Measurements from ENCODE around the gene KXD1.

KXD1 gene

DNA sequence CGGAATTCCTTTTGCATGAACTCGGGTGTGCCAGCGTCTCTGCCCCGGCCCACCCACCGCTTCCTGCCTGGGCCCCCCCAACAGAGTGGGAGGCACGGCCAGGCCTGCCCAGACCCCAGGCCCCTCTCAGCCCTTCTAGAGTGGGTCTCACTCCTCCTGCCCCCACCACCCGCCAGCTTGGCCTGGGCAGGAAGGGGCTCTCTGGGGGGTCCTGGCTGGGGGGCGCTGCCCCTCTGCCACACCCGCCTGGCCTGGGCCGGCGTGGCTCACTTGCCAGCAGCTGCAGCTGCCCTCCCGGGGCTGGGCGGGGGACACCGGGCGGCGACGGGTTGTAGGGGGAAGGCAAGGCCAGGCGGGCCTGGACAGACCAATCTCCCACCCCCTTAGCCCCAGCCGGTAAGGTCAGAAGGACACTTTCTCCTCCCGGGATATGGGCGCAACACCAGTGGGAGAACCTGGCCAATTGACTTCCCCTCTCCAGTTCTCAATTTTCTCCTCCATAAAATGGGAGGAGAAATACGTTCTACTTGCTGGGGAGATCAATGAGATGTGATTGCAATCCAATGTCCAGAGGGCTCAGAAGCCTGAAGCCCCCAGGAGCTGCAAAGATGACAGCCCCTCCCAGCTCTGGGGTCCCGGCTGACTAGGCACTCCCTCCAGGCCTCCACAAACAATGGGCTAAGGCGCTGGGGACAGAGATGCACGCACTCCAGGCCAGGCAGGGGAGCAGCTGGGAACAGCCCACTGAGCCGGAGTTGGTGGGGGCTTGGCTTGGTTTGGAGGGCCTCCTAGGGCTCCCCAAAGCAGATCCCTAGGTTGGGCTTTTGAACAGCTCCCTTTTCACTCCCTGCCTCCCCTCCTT lies 46.5 kb downstream of the KXD1 start:
- no peak for DNase-seq

DNA sequence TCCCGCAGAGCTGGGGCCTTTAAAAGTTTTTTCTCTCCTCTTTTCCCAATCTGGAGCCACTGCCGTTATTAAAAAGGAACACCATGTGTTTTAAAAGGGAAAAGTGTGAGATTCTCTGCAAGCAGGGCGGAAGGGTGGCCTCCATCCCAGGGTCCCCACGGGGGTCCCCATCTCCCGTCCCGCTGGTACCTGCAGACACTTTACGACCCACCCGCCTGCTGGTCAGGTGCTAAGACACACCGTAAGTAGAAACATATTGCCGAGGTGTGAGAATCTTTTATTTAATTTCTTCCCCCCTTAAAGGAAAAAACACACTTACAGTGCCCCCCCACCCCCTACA lies 47.1 kb downstream of the KXD1 start:
- DNase-seq = no peak

DNA sequence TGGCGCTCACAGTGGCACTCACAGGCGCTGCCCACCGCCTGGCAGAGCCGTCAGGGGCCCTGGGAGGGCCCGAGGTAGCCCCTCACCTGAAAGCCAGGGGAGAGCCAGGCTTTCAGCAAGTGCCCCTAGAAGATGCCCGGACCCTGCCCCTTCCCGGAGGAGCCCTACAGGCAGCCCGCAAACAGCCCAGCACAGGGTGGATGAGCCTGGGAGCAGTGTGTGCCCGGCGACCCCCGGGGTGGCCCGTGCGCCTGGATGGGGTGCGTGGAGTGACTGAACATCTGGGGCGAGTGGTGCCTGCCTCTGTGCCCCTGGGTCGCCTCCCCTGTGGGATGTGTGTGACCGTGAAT lies 47.5 kb downstream of the KXD1 start:
- DNase-seq = no peak

DNA sequence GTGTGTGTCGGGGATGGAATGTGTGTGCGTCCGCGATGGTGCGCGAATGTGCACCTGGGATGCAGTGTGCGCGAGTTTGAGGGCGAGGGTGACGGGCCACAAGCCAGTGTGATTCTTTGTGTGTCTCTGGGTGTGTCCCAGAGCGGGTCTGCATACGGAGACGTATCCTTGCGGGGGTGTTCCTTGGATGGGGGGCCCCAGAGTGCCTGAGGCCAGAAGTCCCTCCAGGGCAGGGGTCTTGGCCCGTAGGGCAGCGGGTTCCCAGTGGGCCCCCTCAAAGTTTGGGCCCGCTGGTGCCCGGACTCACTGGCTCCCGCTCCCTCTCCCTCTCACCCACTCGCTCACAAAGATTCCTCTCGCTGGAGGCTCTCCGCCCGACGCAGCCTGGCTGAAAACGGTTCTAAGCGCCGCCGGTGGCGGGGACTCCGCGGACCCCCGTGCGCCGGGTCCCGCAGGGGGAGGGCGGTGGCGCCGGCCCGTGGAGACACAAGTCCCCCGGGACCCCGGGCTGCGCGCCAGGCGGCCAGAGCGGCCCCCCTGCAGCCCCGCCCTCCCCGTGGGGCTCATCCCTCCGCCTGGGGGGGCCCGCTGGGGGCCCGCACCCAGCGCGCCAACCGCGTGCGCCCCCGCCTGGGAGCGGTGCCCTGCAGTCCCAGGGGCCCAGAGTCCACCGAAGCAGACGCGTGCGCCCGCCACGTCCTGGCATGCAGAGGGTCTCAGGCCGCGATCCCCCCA lies 48.0 kb downstream of the KXD1 start:
- no peak for DNase-seq

DNA sequence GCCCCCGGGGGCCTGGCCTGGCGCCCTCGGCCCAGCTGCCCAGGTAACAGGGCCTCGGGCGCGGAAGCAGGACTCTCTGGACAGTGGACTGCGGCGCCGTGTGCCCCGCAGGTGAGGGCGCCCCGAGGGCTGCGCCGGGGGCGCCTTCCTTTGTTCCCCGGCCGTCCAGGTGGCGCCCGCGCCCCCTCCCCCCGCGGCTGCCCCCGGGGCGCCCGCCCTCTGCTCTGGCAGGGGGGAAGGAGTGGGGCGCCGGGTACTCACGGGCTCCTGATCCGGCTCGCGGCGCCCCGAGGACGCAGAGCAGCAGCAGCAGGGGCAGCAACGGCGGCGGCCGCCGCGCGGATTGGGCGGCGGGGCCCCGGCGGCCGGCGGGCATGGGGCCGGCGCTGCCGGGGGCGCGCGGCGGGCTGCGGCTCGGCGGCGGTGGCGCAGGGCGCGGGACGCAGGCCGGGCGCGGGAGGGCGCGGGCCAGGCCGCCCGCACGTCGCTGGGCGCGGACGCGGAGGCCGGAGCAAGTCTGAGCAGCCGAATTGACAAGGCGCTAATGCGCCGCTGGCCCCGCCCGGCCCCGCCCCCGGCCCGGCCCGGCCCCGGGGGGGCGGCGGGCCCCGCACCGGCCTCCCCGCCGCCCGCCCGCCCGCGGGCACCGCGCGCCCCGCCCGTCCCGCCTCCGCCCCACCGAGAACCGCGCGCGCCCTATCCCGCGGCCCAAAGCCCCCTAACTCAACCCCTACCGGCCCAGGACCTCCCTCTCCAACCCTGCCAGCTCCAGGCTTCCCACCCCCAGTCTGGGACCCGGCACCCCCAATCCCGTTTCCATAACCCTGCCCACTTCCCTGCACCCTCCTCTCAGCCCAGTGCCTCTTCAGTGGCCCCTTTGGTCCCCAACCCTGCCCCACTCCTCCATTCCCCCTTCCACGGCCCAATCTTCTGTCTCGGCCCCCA lies 48.9 kb downstream of the KXD1 start, which contains the start of gene CRLF1:
TSS of gene CRLF1 (minus strand) at position 519 of the 945 bp plus-strand sequence. CDS start at position 376, 143 bp downstream.
- DNase-seq = no peak

DNA sequence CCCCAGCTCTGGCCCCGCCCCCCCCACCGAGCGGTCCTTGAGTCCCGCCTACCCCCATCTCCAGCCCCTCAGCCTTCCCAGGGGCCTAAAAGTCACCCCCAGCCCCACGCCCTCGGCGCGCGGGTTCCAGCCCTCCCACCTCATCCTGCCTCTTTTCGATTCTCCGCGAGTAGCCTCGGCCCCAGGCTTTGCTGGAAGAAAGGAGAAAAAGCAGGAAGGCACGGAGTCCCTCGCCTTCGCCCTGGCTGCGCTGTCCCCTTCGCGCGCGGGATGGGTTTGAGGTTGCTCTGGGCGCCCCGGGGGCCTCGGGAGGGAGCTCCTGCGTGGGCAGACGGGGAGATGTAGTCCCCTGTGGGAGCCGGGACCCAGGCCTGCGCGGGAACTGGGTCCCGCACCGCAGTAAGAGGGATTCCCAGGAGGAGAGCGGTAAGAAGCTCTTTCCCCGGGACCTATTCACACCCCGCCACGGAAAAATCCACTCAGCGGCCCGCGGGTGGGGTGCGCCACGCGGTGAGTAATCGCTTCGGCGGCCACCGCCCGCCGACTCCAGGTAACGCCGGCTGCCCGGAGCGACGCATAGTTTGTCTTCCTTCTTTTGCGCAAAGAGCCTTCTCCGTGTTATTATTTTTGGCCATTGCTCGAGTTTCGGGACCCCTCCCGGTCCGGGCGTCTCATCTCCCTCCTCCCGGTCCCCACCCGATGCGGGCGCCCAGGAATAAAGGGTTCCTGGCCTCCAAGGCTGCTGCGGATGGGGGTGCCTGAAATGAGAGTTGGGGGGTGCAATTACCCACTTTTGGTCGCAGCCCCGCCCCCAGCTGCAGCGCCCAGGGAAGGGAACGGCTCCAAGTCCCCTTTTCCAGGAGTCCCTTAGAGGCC lies 49.8 kb downstream of the KXD1 start:
- no peak for DNase-seq

DNA sequence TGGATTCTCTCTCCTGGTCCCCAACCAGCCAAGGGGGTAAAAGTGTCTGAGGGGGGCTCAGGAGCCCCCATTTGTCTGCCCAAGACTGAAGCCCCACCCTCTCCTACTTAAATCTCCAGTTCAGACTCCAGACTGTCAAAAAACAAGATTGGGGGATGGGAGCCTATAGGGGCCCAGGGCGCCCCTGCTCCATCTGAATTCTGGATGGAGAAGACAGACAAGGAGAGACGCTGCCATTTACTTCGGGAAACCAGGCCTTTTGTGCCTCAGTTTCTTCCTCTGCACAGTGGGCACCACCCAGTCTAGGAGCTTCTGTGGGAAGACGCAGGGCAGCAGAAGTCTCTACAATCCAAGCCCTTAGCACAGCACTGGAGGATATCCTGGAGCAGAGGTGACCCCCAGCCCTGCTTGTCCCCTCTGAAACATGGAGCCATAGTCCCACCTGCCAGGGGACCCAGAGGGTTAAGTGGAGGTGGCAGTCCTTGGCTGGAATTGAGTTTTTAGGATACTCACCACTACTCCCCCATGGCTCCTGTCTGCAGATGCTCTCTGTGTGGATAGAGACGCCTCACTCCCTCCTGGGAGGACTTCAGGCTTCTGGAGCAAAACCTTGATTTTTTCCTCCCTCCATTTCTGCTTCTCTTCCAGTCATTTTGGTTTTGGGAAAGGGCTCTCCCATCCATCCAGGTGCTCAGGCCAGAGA lies 50.6 kb downstream of the KXD1 start:
- no peak for DNase-seq

DNA sequence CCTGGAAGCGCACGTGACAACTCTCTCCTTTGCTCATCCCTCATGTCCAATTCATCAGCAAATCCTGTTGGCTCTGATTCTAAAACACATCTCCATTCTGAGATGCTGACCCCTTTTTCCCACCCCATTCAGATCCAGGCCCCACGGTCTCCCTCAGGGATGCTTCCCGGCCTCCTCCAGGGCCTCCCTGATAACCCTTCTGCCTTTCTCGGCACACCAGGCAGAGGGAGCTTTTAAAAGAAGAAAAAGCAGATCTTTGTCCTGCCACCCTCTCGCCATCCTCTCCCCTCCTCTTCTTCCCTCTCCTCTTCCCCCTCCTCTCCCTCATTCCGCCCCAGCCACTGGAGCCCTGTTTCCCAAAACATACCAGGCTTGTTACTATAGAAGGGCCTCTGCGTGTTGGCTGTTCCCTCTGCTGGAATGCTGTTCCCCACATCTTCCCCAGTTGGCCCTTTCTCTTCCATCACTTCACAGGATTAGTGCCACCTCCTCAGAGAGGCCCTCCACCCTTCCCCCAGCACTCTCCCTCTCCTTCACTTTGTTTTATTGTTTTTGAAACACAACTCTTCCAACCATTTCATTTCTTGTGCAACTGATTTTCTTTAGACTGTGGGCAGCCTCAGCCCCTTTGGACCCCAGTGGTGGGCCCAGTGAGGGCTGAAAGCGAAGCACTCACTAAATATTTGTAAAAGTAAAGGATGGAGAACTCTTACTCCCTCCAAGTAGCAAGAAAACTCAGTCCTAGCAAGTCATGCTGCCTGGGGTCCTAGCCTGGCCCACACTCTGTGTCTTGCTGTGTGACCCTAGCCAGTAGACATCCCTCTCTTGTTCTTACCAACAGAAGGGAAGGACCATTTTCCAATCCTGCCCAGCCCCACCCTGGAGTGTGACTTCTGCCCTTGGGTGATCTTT lies 51.4 kb downstream of the KXD1 start:
- no peak for DNase-seq

DNA sequence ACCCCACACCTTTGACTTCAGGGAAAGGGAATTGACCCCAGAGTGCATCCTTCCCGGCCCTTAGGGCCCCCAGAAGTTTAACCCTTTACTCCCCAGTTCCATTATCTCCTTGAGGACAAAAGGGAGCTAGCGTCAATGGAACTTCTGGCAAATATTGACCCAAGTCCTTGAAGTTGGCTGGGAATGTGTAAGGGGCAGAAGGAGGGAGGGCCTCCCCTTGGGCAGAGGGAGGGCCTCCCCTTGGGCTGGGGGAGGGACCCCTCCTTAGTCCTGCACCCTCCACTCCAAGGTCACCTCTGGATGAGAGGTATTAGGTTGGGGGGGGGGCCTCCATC lies 52.0 kb downstream of the KXD1 start:
- DNase-seq = no peak

DNA sequence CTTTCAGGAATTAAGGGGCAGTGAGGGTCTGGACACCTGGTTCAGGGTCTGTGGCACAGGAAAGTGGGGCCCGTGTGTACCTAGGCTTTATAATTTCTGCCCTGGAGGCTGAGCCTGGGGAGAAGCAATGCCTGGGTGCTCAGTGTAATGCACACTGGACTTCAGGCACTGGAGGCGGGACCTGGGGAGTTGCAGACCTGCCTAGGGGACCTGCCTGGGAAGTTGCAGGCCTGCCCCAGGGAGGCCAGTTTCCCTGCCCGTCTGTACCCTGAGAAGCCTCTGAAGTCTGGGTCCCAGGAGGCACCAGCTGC lies 52.5 kb downstream of the KXD1 start:
- no peak for DNase-seq

DNA sequence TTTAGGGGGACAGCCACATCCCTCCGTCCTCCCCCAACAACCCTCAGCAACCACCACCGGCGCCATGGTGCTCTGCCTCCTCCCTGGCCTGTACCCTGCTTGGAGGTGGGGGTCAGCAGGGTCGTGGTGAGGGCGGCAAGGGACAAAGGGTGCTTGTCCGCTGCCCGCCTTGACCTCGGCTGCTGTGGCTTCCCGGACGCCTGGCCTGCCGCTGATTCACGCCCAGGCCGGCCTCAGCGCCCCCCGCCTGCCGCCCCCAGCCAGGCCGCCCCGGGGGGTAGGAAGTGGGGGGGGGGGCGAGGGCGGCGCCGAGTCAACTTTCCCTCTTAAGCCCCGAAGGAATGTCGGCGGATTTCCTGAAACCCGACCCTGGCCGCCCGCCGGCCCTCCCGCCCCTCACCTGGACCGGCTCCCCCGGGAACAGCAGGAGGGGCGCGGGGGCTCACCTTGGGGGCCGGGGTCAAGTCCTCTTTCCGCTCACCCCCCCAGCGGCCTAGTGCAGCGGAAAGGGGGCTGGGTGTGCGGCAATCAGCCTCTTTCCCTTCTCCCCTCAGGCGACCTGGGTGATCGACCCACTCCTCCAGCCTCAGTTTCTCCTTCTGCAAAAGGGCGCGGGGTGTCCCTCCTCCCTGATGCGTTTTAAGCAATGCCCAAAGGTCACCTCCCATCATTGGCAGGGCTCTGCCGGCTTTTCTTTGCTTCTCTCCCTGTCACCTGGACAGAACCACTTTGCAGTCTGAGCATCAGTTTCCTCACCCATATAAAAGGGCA lies 53.1 kb downstream of the KXD1 start:
- DNase-seq = no peak

DNA sequence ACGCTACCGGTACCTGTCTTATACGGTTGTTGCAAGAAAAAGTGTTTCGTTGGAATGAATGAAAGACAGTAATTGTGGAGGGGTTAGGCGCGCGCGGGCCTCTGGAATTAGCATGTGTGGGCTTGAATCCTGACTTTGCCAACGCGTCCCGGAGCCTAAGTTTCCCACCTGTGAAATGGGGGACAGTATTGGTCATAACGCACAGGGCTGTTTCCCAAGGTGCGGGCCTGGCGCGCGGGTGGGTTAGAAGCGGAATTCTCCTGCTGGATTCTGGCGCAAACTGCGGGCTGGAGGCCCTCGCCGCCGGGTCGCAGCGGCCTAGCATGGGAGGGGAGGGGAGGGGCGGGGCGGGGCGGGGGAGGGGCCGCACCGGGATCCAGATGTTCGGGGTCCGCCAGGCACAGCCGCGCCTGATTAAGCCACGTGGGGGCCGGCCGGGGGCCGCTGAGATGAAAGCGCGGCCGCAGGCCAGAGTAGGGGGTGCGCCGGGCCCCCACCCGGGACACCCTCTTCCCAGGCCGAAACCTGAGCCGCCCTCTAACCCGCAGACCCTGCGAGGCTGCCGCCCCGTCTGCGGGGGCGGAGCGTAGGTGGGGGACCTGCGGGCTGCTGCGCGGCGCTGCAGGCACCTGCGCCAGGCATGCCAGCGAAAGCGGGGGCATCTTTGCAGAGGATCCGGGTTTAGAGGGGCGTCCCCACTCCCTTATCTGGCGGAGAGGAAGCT lies 53.8 kb downstream of the KXD1 start:
- no peak for DNase-seq

DNA sequence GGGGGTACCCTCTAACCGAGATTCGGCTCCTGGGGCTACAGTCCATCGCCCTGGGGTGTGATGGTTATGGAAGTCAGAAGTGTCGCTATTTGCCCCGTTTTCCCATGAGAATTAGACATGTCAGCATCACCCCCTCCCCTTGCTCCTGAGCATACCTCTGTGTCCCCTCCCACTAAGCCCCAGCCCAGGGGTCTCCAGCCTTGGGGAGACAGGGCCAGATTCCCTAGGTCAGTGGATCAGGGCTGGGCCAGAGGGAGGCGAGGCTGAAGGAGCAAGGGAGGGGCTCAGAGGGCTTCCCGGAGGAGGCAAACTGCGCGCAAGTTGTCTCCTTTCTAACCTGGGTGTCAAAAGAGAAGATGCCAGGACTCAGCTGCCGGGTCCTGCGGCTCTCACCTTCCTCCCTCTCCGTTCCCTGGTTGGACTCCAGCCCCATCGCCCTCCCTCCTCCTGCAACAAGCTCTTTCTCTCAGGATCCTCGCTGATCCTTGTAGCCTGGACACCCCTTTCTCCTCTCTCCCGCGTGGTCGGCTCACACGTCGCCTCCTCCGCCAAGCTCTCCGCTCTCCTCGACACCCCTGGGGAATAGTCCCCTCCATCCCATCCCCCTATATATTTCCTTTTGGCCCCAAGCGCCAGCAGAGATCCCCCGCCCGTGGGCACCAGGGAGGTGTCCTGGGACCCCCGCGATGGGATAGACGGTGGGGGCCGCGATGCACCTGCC lies 54.5 kb downstream of the KXD1 start:
- DNase-seq = no peak

DNA sequence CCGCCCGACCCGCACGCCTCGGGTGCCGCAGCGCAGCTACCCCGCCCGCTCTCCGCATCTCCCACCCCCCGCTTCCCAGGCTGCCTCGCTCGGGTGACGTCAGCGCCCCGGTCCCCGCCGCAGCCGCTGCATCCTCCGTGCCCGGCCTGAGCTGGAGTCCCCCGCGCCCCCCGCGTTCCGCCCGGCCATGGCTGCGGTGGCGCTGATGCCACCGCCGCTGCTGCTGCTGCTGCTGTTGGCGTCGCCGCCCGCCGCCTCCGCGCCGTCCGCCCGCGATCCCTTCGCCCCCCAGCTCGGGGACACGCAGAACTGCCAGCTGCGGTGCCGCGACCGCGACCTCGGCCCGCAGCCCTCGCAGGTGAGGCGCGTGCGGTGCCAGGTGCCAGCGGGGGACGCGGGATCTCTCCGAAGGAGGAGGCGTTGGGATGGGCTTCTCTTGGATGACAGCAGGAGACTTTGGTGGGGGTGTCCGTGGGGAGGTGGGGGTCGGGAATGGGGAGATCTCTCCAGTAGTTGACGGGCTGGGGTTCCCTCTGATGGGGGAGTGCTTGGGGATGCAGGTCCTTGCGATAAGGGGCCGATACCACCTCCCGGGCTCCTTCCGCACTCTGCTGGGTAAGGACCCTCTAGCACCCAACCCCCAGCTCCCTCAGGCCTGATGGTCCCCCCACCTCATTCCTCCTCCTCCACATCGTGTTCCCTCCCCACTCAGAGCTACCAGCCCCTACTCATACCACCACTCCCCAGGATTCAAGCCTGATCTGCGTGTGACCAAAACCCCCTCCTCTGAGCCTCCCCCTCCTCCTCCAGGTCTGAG lies 55.3 kb downstream of the KXD1 start, which contains the start of gene TMEM59L:
TSS of gene TMEM59L (plus strand) at position 99 of the 817 bp plus-strand sequence. CDS start at position 188, 89 bp downstream.
- DNase-seq = no peak

DNA sequence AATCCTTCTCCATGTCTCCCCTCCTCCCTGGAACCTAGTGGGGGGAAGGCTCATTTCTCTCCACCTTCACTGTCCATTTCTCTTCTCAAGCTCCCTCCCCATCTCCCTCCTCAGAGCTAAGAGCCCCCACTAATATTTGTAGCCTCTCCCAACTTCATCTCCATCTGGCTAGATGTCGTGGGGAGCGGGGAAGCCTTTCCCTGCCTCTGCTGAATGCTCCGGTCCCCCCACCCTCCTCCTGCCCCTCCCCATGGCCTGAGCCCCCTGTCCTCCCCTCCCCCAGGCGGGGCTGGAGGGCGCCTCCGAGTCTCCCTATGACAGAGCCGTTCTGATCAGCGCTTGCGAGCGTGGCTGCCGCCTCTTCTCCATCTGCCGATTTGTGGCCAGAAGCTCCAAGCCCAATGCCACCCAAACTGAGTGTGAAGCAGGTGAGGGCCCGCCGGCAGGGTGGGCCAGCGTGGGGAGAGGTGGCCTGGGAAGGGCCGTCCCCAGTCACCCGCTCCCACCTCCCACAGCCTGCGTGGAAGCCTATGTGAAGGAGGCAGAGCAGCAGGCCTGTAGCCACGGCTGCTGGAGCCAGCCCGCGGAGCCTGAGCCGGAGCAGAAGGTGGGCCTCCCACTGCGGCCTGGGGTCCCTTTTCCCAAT lies 56.0 kb downstream of the KXD1 start:
- DNase-seq = no peak

DNA sequence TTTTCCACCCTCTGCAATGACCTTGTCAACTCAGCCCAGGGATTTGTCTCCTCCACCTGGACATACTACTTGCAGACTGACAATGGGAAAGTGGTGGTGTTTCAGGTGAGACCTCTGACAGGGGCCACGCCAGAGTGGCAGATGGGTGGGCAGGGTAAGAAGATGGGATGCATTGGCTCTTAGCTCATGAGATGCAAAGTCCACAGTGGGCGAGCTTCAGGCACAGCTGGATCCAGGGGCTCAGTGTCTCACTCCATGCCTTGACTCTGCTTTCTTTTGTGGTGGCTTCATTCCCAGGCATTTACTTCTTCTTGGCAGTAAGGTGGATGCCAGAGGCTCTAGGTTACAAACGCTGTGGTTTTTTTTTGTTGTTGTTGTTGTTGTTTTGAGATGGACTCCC lies 58.4 kb downstream of the KXD1 start:
- DNase-seq = no peak

DNA sequence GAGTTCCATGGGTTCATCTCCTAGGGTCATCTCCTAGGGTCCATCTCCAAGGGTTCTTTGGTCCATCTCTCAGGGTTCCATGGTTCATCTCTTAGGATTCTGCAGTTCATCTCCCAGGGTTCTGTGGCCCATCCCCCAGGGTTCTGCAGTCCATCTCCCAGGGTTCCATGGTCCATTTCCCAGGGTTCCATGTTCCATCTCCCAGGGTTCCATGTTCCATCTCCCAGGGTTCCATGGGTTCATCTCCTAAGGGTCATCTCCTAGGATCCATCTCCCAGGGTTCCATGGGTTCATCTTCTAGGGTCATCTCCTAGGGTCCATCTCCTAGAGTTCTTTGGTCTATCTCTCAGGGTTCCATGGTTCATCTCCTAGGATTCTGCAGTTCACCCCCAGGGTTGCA lies 59.9 kb downstream of the KXD1 start:
- no peak for DNase-seq

Measured in activated CD4-positive, alpha-beta T cell treated with anti-CD3 and anti-CD28 coated beads for 48 hours (primary cell).